Common myeloid progenitor, CD34-positive (primary cell): ENCODE measurements around the gene FAF1.

ENCODE experiments used
- CTCF ChIA-PET: fragments of 350-600 bp; sonication (Branson Sonifier 250); formaldehyde crosslinking; loops from one replicate; lab custom pipeline; 2021; ENCODE audit warnings: antibody characterized with exemption; lab: Charles Lee
- POLR2A ChIA-PET: fragments of 350-600 bp; sonication (Branson Sonifier 250); formaldehyde crosslinking; loops from one replicate; lab custom pipeline; 2021; ENCODE audit warnings: antibody characterized with exemption; lab: Charles Lee
- DNase-seq, 3 donors: peaks; one replicate each; pipeline versions ENCODE4 v3.0.0 to v3.0.0-alpha.2; 2013
- H3K27ac ChIP-seq, 2 experiments: 1 replicate in 1 of 2; 2 replicates in 1 of 2; pipeline ENCODE4 v1.7.0; 2013; ENCODE audit warnings: inconsistent platforms in 2 of 2, low read length in 2 of 2, mild to moderate bottlenecking in 2 of 2, low read depth in 1 of 2, moderate library complexity in 1 of 2; ENCODE audit not compliant: severe bottlenecking in 2 of 2, insufficient read depth in 1 of 2, poor library complexity in 1 of 2
- H3K27me3 ChIP-seq, 5 experiments: replicated peaks in 2 of 5; 1 replicate in 3 of 5; 2 replicates in 2 of 5; pipeline versions ENCODE4 v1.6.1 to v1.7.0; 2013; ENCODE audit warnings: low read length in 4 of 5, mild to moderate bottlenecking in 2 of 5, moderate library complexity in 2 of 5, inconsistent platforms in 1 of 5; ENCODE audit not compliant: insufficient read depth in 5 of 5, control insufficient read depth in 4 of 5
- H3K36me3 ChIP-seq, 4 experiments: 1 replicate in 2 of 4; 2 replicates in 2 of 4; pipeline versions ENCODE4 v1.6.1 to v1.7.0; 2013; ENCODE audit warnings: low read length in 3 of 4, control low read depth in 1 of 4, mild to moderate bottlenecking in 1 of 4; ENCODE audit not compliant: control insufficient read depth in 4 of 4, insufficient read depth in 4 of 4
- H3K4me1 ChIP-seq, 4 experiments: 1 replicate in 3 of 4; 2 replicates in 1 of 4; pipeline versions ENCODE4 v1.6.1 to v1.7.1; 2013; ENCODE audit warnings: low read length in 3 of 4, mild to moderate bottlenecking in 3 of 4, control low read depth in 1 of 4, inconsistent platforms in 1 of 4, moderate library complexity in 1 of 4; ENCODE audit not compliant: control insufficient read depth in 4 of 4, insufficient read depth in 4 of 4; ENCODE audit errors: control extremely low read depth in 1 of 4
- H3K4me3 ChIP-seq, 7 experiments: 1 replicate in 4 of 7; 2 replicates in 3 of 7; pipeline versions ENCODE4 v1.5.1 to v1.7.0; 2013; ENCODE audit warnings: mild to moderate bottlenecking in 7 of 7, low read length in 6 of 7, moderate library complexity in 6 of 7, inconsistent platforms in 2 of 7, low read depth in 2 of 7, control low read depth in 1 of 7; ENCODE audit not compliant: insufficient read depth in 4 of 7, control insufficient read depth in 1 of 7; ENCODE audit errors: extremely low read depth in 1 of 7
- H3K9me3 ChIP-seq, 5 experiments: 1 replicate in 4 of 5; 2 replicates in 1 of 5; pipeline versions ENCODE4 v1.6.1 to v1.7.1; 2013; ENCODE audit warnings: low read length in 4 of 5, mild to moderate bottlenecking in 2 of 5, inconsistent platforms in 1 of 5, low read depth in 1 of 5, moderate library complexity in 1 of 5; ENCODE audit not compliant: control insufficient read depth in 4 of 5, insufficient read depth in 2 of 5; ENCODE audit errors: control extremely low read depth in 1 of 5
- WGBS: methylation state at CpG from one replicate; pipeline ENCODE4 v1.1.5; 2013; ENCODE audit not compliant: insufficient coverage; 5-methylcytosine and 5-hydroxymethylcytosine counted together

FAF1 gene

GRCh38 chr1:50851034-50851433, 109.0 kb downstream of the FAF1 start:
- peaks cover 0 to 20% (median 0%) of the 10 kb centered on the region in 5 experiments for H3K9me3 ChIP-seq
- POLR2A ChIA-PET, result interaction anchor here (0.9 kb wide), 1 partner anchor 53 kb away, joined by 4 read pairs; no protein-coding TSS in a partner anchor
- WGBS, result 100% methylated on average over 3 of the region's 7 CpGs
- no peak overlapping the region for H3K27ac ChIP-seq
- H3K27me3 ChIP-seq, result no peaks in the 10 kb centered on the region
- no peak overlapping the region for H3K4me3 ChIP-seq
- no peaks in the 10 kb centered on the region for H3K4me1 ChIP-seq
- H3K36me3 ChIP-seq, result peaks cover 0 to 3% (median 2%) of the 10 kb centered on the region in 4 experiments
- CTCF ChIA-PET, result no interaction called here
- peak in 2 of 3 donors; percentile 10 to 29 for DNase-seq

- Histone ChIP-seq H3K27me3 (no peaks in the 10 kb centered on the region), H3K36me3 (peaks cover 0 to 3% (median 2%) of the 10 kb centered on the region in 4 experiments), H3K4me1 (no peaks in the 10 kb centered on the region), H3K9me3 (peaks cover 0 to 20% (median 0%) of the 10 kb centered on the region in 5 experiments), H3K4me3 (no peak overlapping the region), H3K27ac (no peak overlapping the region)
- CTCF ChIA-PET, result no interaction called here
- peak in 1 of 3 donors; percentile 14 for DNase-seq
- POLR2A ChIA-PET, result no interaction called here
Measured at GRCh38 chr1:50847303-50847702, 112.8 kb downstream of the FAF1 start.

- Histone ChIP-seq H3K4me3 (no peak overlapping the region), H3K36me3 (peaks cover 0 to 3% (median 2%) of the 10 kb centered on the region in 4 experiments), H3K27me3 (no peaks in the 10 kb centered on the region), H3K27ac (no peak overlapping the region), H3K4me1 (no peaks in the 10 kb centered on the region), H3K9me3 (peaks cover 0 to 20% (median 0%) of the 10 kb centered on the region in 5 experiments)
- ChIA-PET POLR2A (no interaction called here), CTCF (no interaction called here)
- 99% methylated on average over 15 of the region's 20 CpGs for WGBS
- DNase-seq, result no peak
Measured at GRCh38 chr1:50846224-50846839, 113.7 kb downstream of the FAF1 start.

GRCh38 chr1:50841791-50842387, 118.2 kb downstream of the FAF1 start:
- POLR2A ChIA-PET, result no interaction called here
- no peaks in the 10 kb centered on the region for H3K4me1 ChIP-seq
- no peak overlapping the region for H3K4me3 ChIP-seq
- DNase-seq, result no peak
- no peak overlapping the region for H3K27ac ChIP-seq
- CTCF ChIA-PET, result no interaction called here
- no peaks in the 10 kb centered on the region for H3K27me3 ChIP-seq
- peaks cover 0 to 3% (median 0%) of the 10 kb centered on the region in 4 experiments for H3K36me3 ChIP-seq
- H3K9me3 ChIP-seq, result peaks cover 0 to 9% (median 0%) of the 10 kb centered on the region in 5 experiments

DNA sequence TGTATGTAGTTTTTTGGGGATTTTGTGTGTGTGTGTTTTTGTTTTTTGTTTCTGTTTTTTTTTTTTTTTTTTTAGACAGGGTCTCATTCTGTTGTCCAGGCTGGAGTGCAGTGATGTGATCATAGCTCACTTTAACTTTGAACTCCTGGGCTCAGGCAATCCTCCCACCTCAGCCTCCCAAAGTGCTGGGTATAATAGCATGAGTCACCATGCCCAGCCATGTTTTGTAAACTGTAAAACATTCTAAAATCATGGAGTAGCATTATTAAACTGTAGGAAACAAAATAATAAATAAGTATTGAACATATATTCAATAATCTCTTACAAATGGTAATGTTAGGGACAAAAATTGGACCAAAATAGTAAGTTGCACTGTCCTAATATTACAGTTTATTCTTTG, 124.0 kb downstream of the FAF1 start:
- CTCF ChIA-PET, result no interaction called here
- no peak for DNase-seq
- Histone ChIP-seq H3K4me3 (no peak overlapping the region), H3K36me3 (peaks cover 0 to 8% (median 3%) of the 10 kb centered on the region in 4 experiments), H3K9me3 (peaks cover 0 to 28% (median 2%) of the 10 kb centered on the region in 5 experiments), H3K27ac (no peak overlapping the region), H3K27me3 (no peaks in the 10 kb centered on the region), H3K4me1 (no peaks in the 10 kb centered on the region)
- POLR2A ChIA-PET, result interaction anchor here (0.5 kb wide), 1 partner anchor 210 kb away, joined by 3 read pairs; no protein-coding TSS in a partner anchor

DNA sequence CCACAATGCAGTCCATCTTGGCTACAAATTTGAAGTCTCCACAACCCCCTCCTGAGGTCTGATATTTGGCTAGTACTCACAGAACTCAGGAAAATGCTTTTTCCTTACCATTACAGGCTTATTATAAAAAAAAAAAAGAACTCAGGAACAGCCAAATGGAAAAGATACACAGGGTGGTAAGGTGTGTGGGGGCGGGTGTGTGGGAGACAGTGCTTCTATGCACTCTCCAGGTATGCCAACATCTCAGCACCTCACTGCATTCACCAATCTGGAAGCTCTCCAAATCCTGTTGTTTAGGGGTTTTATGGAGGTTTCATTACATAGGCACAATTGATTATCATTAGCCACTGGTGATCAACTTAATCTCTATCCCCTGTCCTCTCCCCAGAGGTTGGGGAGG, 126.9 kb downstream of the FAF1 start:
- Histone ChIP-seq H3K27ac (no peak overlapping the region), H3K4me1 (no peaks in the 10 kb centered on the region), H3K36me3 (peaks cover 0 to 8% (median 3%) of the 10 kb centered on the region in 4 experiments), H3K9me3 (peaks cover 0 to 27% (median 3%) of the 10 kb centered on the region in 5 experiments), H3K27me3 (no peaks in the 10 kb centered on the region), H3K4me3 (no peak overlapping the region)
- DNase-seq, result no peak
- CTCF ChIA-PET, result no interaction called here
- no CpG with 5 or more reads among the region's 1 CpG for WGBS
- POLR2A ChIA-PET, result no interaction called here

- H3K9me3 ChIP-seq, result peaks cover 0 to 27% (median 3%) of the 10 kb centered on the region in 5 experiments
- no peaks in the 10 kb centered on the region for H3K27me3 ChIP-seq
- ChIA-PET CTCF (interaction anchor here (0.5 kb wide), 1 partner anchor 187 kb away, joined by 4 read pairs; no protein-coding TSS in a partner anchor), POLR2A (no interaction called here)
- no peak overlapping the region for H3K4me3 ChIP-seq
- DNase-seq, result no peak
- peaks cover 0 to 8% (median 3%) of the 10 kb centered on the region in 4 experiments for H3K36me3 ChIP-seq
- WGBS, result no CpG with 5 or more reads among the region's 1 CpG
- H3K27ac ChIP-seq, result no peak overlapping the region
- H3K4me1 ChIP-seq, result no peaks in the 10 kb centered on the region
Measured at GRCh38 chr1:50832167-50832566, 127.9 kb downstream of the FAF1 start.
